ENCODE data around the gene CEMIP.
"Not testable (repeated sequence)": the region's sequence is repeated elsewhere in the genome, so short reads cannot be mapped to it uniquely, and the experiment has no call there.

CEMIP gene

DNA sequence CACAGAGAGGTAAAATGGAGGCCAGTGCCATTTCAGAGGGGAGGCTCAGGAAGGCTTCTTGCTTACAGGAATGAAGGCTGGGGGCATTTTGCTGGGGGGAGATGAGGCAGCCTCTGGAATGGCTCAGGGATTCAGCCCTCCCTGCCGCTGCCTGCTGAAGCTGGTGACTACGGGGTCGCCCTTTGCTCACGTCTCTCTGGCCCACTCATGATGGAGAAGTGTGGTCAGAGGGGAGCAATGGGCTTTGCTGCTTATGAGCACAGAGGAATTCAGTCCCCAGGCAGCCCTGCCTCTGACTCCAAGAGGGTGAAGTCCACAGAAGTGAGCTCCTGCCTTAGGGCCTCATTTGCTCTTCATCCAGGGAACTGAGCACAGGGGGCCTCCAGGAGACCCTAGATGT is 170.6 kb downstream of the CEMIP start:
- no peak for DNase-seq (ENCODE audit: low read depth in 2 of 2, low spot score in 1 of 2)

DNA sequence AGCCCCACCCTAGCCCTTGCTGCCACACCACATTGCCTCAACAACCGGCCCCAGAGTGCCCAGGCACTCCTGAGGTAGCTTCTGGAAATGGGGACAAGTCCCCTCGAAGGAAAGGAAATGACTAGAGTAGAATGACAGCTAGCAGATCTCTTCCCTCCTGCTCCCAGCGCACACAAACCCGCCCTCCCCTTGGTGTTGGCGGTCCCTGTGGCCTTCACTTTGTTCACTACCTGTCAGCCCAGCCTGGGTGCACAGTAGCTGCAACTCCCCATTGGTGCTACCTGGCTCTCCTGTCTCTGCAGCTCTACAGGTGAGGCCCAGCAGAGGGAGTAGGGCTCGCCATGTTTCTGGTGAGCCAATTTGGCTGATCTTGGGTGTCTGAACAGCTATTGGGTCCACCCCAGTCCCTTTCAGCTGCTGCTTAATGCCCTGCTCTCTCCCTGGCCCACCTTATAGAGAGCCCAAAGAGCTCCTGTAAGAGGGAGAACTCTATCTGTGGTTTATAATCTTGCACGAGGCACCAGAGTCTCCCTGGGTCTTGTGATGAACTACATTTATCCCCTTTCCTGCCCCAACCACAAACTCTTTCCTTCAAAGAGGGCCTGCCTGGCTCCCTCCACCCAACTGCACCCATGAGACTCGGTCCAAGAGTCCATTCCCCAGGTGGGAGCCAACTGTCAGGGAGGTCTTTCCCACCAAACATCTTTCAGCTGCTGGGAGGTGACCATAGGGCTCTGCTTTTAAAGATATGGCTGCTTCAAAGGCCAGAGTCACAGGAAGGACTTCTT is 171.3 kb downstream of the CEMIP start:
- no peak for DNase-seq (ENCODE audit: low read depth in 2 of 2, low spot score in 1 of 2)

GRCh38 chr15:80951941-80952340 is 172.8 kb downstream of the CEMIP start:
- no peak for DNase-seq (ENCODE audit: low read depth in 2 of 2, low spot score in 1 of 2)

GRCh38 chr15:80953001-80953952 is 174.1 kb downstream of the CEMIP start:
- no peak for DNase-seq (ENCODE audit: low read depth in 2 of 2, low spot score in 1 of 2)

DNA sequence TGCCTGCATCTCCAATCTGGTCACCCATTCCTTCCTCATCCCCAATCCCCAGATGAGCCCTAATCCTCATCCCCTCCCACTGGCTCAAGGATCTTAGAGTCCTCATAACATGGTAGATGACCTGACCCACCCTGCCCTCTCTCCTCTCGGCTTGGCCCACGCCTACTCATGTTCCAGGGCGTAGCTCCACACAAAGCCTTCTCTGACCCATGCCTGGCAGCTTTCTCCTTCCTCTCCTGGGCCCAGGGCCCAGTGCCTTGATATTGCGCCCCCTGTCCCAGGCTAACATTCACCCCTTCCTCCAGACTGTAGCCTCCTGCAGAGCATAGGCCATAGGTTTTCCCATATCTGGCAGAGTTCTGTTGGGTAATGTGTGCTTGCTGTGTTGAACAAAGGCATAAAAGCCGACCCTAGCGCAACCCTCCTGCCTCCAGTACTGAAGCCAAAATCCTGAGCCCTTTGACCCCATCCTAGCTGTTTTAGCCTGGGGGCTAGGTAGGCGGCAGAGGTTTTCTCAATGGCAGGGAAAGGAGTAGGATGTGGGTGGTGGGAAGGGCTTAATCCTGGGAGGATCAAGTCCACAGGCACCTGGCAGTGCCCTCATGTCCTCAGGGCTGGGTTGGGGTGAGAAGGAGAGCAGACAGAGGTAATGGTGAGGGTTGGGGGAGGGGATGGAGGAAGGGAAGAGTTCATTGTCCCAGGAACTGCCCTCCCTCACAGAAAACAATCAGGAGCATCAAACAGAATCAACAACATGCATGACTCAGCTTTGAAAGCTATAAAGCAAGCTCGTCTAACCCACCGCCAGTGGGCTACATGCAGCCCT is 175.0 kb downstream of the CEMIP start:
- no peak for DNase-seq (ENCODE audit: low read depth in 2 of 2, low spot score in 1 of 2)

DNA sequence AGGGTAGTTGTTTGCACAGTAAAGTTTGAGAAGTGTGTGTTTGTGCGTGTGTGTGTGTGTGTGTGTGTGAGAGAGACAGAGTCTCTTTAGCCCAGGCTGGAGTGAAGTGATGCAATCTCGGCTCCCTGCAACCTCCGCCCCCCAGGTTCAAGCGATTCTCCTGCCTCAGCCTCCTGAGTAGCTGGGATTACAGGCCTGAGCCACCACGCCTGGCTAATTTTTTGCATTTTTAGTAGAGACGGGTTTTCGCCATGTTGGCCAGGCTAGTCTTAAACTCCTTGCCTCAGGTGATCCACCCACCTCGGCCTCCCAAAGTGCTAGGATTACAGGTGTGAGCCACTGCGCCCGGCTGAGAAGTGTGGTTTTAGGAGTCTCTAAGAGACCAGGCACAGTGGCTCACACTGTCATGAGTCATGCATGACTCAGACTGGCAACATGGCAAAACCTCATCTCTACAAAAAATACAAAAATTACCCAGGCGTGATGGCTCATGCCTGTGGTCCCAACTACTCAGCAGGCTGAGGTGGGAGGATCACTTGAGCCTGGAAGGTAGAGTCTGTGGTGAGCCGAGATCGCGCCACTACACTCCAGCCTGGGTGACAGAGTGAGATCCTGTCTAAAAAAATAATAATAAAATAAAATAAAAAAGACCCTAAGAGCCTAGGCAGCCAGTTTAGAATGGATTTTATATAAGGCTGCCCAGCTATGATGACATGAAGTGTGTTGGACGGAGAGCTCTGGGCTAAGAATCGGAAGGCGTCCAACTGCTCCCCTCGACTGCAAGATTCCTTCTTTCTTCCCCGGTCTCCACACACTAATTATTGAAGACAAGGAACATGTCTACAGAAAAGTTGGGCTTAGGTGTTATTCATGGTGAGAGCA is 176.6 kb downstream of the CEMIP start:
- peak in 1 of 2 donors; percentile 1 for DNase-seq (ENCODE audit: low read depth in 2 of 2, low spot score in 1 of 2)

- no peak for DNase-seq (ENCODE audit: low read depth in 2 of 2, low spot score in 1 of 2)
These were observed 178.4 kb downstream of the CEMIP start for GRCh38 chr15:80957556-80957955.

DNA sequence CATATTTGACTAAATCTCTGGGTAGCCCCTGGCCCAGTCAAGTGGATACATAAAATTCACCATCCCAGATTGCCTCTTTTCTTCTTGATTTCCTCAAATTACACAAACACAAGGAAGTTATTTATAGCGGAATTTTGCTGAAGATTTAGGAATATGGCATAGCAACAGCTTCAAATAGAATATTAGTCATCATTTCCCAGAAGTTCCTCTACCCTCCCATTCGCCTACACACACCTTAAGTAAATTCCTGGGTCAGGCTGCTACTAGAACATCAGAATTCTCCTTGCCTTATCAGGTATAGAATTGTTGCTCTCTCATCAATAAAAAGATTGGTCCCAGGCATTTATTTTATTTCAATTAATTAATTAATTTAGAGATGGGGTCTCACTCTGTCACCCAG is 178.8 kb downstream of the CEMIP start:
- DNase-seq (ENCODE audit: low read depth in 2 of 2, low spot score in 1 of 2) = no peak

- DNase-seq (ENCODE audit: low read depth in 2 of 2, low spot score in 1 of 2) = no peak
These were observed 179.8 kb downstream of the CEMIP start for GRCh38 chr15:80958818-80959495.

- DNase-seq (ENCODE audit: low read depth in 2 of 2, low spot score in 1 of 2) = not testable (repeated sequence)
These were observed 186.3 kb downstream of the CEMIP start for GRCh38 chr15:80965454-80965853.

- DNase-seq (ENCODE audit: low read depth in 2 of 2, low spot score in 1 of 2) = no peak
These were observed 187.4 kb downstream of the CEMIP start for GRCh38 chr15:80966431-80967197.

GRCh38 chr15:80967451-80967850 is 188.3 kb downstream of the CEMIP start:
- no peak for DNase-seq (ENCODE audit: low read depth in 2 of 2, low spot score in 1 of 2)

GRCh38 chr15:80967991-80968510 is 188.9 kb downstream of the CEMIP start:
- DNase-seq (ENCODE audit: low read depth in 2 of 2, low spot score in 1 of 2) = no peak

DNA sequence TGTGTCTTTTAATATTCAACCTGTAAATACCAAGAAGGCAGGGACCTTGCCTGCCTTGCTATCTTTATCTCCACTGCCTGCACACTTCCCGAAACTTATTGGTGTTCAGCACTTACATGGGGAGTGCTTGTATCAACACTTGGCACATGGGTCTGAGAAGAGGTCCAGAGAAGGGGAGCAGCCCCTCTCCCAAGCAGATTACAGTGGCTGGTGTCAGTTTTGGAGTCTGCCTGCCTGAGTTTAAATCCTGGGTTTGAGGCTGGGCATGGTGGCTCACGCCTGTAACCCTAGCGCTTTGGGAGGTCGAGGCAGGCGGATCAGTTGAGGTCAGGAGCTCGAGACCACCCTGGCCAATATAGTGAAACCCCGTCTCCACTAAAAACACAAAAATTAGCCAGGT is 190.1 kb downstream of the CEMIP start:
- no peak for DNase-seq (ENCODE audit: low read depth in 2 of 2, low spot score in 1 of 2)

GRCh38 chr15:80970018-80970657 is 191.0 kb downstream of the CEMIP start:
- peak; percentile 31 to 40 for DNase-seq (ENCODE audit: low read depth in 2 of 2, low spot score in 1 of 2)

- no peak for DNase-seq (ENCODE audit: low read depth in 2 of 2, low spot score in 1 of 2)
These were observed 191.5 kb downstream of the CEMIP start for GRCh38 chr15:80970658-80971057.

DNA sequence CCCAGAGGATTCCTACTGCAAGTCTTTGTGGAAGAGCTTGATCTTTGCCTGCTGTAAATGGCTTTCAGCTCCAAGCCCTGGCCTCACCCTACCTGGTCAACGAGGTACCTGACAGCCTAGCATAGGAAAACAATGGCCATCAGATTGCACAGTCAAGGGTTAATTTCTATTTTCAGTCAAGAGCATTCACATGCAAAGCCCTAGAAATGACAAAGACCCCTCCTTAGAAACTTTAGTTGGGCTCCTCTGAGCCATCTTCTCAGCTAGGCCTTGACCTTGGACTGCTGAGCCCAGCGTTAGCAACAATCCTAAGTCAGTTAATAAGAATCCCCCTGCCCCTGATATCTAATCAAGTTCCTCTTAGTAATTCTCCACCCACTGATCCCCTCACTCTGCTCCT is 192.0 kb downstream of the CEMIP start:
- DNase-seq (ENCODE audit: low read depth in 2 of 2, low spot score in 1 of 2) = no peak

GRCh38 chr15:80972276-80972675 is 193.1 kb downstream of the CEMIP start:
- no peak for DNase-seq (ENCODE audit: low read depth in 2 of 2, low spot score in 1 of 2)

Measured in stimulated activated CD8-positive, alpha-beta memory T cell treated with anti-CD3 and anti-CD28 coated beads, Interleukin-4, amount 100 ng/mL, for 1 hour (primary cell).